Astrocyte of the cerebellum (primary cell): ENCODE data around the gene SLC15A1.

Source experiments
- DNase-seq: peaks from one replicate; pipeline ENCODE4 v3.0.0-alpha.2; 2011; ENCODE audit warnings: low read depth
- H3K4me3 ChIP-seq: 2 replicates; pipeline ENCODE4 v1.5.1; 2011; ENCODE audit warnings: mild to moderate bottlenecking, low read depth, low read length, moderate library complexity
- in situ Hi-C: cut with HindIII; loops from 2 replicates; pipeline ENCODE4 v1.10.0; 2017; ENCODE audit warnings: low sequenced_read_pairs
- TF ChIP-seq, protein P1 (sequence below): IDR thresholded peaks from 2 replicates; pipeline ENCODE4 v1.5.1; 2012; ENCODE audit warnings: low read length, low read depth, moderate library complexity, mild to moderate bottlenecking; ENCODE audit errors: missing control alignments

SLC15A1 gene

DNA sequence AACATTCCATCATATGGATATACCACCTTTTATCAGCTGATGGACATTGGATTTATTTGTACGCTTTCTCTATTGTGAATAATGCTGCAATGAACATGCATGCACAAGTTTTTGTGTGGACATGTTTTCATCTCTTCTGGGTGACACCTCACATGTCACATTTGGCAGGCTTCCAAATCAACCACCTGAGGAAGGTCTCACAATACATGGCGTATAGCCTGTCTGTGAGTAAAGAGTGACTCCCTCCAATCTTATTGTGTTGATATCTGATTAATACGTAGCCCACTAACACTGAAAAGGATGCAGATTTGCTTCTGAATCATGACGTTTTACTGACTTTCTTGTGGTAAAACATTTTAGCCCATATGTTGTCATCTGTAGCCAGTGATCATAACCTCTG is 61.1 kb downstream of the SLC15A1 start:
- no peak for DNase-seq
- in situ Hi-C loops, result no loop called here
- TF ChIP-seq, protein P1, sequence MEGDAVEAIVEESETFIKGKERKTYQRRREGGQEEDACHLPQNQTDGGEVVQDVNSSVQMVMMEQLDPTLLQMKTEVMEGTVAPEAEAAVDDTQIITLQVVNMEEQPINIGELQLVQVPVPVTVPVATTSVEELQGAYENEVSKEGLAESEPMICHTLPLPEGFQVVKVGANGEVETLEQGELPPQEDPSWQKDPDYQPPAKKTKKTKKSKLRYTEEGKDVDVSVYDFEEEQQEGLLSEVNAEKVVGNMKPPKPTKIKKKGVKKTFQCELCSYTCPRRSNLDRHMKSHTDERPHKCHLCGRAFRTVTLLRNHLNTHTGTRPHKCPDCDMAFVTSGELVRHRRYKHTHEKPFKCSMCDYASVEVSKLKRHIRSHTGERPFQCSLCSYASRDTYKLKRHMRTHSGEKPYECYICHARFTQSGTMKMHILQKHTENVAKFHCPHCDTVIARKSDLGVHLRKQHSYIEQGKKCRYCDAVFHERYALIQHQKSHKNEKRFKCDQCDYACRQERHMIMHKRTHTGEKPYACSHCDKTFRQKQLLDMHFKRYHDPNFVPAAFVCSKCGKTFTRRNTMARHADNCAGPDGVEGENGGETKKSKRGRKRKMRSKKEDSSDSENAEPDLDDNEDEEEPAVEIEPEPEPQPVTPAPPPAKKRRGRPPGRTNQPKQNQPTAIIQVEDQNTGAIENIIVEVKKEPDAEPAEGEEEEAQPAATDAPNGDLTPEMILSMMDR, result no peak
- no peak overlapping the region for H3K4me3 ChIP-seq

DNA sequence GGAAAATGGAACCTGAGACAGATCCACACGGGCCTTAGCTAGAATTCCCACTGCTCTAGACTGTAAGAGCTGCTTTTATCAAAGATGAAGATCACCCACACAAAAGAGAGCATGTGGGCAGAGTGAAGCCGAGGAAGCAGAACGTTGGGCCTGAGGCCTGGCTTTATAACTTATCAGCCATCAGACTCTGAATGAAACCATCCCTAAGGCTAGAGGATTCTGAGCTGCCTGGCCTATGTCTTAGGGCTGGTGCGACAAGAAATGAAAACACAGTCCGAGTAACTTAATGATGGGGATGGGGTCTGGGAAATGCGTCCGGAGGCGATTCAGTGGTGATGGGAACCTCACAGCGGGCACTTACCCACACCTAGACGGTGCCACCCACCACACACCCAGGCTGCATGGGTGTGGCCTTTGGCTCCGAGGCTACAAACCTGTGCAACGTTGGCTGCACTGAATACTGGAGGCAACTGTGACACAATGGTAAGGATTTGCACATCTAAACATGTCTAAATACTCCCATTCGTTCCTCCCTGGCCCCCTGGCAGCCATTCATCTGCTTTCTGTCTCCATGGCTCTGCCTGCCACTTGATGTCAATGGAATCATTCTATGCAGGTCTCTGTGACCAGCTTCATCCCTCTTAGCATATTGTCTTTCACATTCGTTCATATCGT is 62.0 kb downstream of the SLC15A1 start:
- DNase-seq, result no peak
- TF ChIP-seq, protein P1, result no peak
- H3K4me3 ChIP-seq, result no peak overlapping the region
- in situ Hi-C loops, result no loop called here

DNA sequence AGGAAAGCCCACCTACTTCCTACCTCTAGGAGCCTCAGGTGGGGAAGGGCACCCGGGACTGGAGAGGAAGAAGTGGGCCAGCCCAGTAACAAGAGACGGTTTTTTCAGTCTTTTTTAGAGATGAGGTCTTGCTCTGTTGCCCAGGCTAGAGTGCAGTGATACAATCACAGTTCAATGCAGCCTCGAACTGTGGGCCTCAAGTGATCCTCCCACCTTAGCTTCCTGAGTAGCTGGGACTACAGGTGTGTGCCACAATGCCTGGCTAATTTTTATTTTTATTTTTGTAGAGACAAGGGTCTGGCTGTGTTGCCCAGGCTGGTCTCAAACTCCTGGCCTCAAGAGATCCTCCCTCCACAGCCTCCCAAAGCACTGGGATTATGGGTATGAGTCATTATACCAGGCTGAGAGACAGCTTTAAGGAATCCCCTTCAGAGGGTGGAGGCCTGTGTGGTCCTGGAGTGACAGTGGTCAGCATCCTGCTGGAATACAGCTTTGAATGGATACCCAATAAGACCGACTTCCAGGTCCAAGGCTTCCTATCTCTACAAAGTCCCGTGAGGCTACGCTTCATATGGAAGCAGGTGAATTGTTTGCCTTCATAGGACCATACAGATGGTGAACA is 63.0 kb downstream of the SLC15A1 start:
- no peak for DNase-seq
- in situ Hi-C loops, result no loop called here
- TF ChIP-seq, protein P1, result no peak
- no peak overlapping the region for H3K4me3 ChIP-seq

DNA sequence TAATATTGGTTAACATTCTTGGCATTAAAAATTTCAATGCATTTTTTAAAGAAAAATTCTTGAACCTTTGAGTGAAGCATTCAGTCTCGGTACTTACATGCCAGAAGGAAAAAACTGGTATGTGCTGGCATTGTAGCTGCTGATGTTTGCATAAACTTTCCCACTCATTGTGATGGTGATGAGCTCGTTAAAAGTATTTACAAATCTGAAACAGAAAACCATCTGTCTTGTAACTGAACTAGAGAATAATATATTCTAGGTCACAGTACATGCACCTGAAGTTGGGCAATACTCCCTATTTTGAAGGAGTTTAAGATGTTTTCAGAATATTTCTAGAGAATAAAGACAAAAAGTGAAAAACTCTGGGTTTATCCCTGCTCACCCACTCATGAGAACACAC is 64.1 kb downstream of the SLC15A1 start:
- DNase-seq, result no peak
- in situ Hi-C loops, result no loop called here
- TF ChIP-seq, protein P1, result no peak
- no peak overlapping the region for H3K4me3 ChIP-seq

DNA sequence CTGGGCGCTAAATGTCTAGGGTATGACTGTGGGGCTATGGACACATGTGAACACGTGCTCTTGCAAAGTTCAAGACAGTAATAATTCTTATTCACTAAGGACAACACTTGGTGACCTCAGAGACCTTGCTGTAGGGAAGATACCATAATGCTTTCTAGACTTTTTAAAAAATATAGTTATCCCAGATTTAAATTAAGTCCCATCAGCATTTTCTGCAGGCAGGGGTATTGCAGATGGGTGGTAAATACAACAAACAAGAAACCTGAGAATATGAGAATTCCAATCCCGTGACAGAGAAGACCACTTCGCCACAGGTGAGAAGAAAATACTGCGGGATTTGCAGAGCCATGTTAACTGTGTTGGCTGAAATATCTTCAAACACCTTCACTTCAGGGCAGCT is 65.2 kb downstream of the SLC15A1 start:
- DNase-seq, result no peak
- in situ Hi-C loops, result no loop called here
- no peak overlapping the region for H3K4me3 ChIP-seq
- TF ChIP-seq, protein P1, result no peak

DNA sequence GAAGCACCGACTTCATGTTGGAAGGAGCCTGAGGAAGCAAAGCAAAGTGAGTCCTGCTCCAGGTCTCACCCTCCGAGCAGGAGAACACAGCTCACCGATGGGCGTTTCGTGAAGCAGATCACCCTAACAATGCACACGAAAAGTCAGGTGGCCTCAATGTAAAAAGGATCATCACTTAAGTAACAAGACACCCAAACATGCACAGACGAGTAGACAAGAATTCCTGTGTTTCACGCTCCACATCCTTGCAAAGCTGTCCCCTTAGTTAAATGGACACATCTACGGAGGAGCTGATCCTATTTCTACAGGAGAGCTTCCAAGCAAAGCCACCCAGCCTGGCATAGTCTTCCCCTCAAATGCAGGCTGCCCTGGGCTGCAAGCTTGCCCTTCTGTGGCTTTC is 66.2 kb downstream of the SLC15A1 start:
- TF ChIP-seq, protein P1, result no peak
- H3K4me3 ChIP-seq, result no peak overlapping the region
- in situ Hi-C loops, result no loop called here
- DNase-seq, result no peak

DNA sequence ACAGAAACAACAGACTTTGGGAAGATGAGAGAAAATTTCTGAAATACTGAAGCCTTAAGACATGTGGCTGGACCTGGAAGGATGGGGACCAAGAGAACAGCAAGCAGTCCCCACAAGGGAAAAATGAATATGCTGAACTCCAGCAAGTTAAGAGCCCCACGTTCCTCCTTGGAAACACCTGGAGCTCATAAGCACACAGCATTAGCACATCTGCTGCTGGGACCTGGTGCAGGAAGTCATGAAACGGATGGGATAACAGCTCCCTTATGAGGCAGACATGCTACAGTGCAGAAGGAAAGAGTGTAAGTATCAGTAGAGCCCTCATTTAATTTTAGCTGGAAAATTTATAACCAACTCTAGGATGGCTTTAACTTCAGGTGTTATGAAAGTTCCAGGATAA is 67.3 kb downstream of the SLC15A1 start:
- TF ChIP-seq, protein P1, result no peak
- in situ Hi-C loops, result no loop called here
- no peak for DNase-seq
- H3K4me3 ChIP-seq, result no peak overlapping the region
